Stimulated activated CD8-positive, alpha-beta memory T cell treated with anti-CD3 and anti-CD28 coated beads, Interleukin-15, amount 100 ng/mL, for 24 hours (primary cell): ENCODE measurements around the gene KRT6B.

Experiments
- DNase-seq: peaks from one replicate; pipeline ENCODE4 v3.0.0-alpha.2; 2020; ENCODE audit warnings: low read depth

The KRT6B gene

GRCh38 chr12:52436000-52436827 lies 15.7 kb downstream of the KRT6B start:
- DNase-seq = no peak

GRCh38 chr12:52435659-52435999 lies 16.3 kb downstream of the KRT6B start:
- no peak for DNase-seq

- DNase-seq = no peak
Measured at GRCh38 chr12:52434760-52435530, 17.0 kb downstream of the KRT6B start.

GRCh38 chr12:52434081-52434733 lies 17.7 kb downstream of the KRT6B start, which contains the start of gene KRT75:
KRT75 (minus strand) TSS chr12:52434371; CDS start chr12:52434304, 67 bp downstream.
- DNase-seq = no peak

GRCh38 chr12:52433501-52434080 lies 18.4 kb downstream of the KRT6B start:
- no peak for DNase-seq

- DNase-seq = no peak
Measured at GRCh38 chr12:52432559-52433207, 19.3 kb downstream of the KRT6B start.

- no peak for DNase-seq
Measured at GRCh38 chr12:52428121-52428520, 23.8 kb downstream of the KRT6B start.

- no peak for DNase-seq
Measured at GRCh38 chr12:52427083-52427482, 24.9 kb downstream of the KRT6B start.

GRCh38 chr12:52426034-52426433 lies 25.9 kb downstream of the KRT6B start:
- no peak for DNase-seq

- DNase-seq = no peak
Measured at GRCh38 chr12:52425466-52425865, 26.5 kb downstream of the KRT6B start.

GRCh38 chr12:52423661-52424500 lies 28.1 kb downstream of the KRT6B start:
- DNase-seq = no peak

GRCh38 chr12:52423035-52423434 lies 28.9 kb downstream of the KRT6B start:
- DNase-seq = no peak

- DNase-seq = no peak
Measured at GRCh38 chr12:52419656-52420055, 32.3 kb downstream of the KRT6B start.

GRCh38 chr12:52418576-52419110 lies 33.3 kb downstream of the KRT6B start:
- no peak for DNase-seq

- no peak for DNase-seq
Measured at GRCh38 chr12:52417740-52418139, 34.2 kb downstream of the KRT6B start.

- DNase-seq = no peak
Measured at GRCh38 chr12:52416795-52417194, 35.2 kb downstream of the KRT6B start.

- DNase-seq = no peak
Measured at GRCh38 chr12:52415870-52416750, 35.8 kb downstream of the KRT6B start.

- DNase-seq = no peak
Measured at GRCh38 chr12:52414936-52415335, 37.0 kb downstream of the KRT6B start.

- DNase-seq = no peak
Measured at GRCh38 chr12:52413782-52414345, 38.1 kb downstream of the KRT6B start.
